Endodermal cell (in vitro differentiated cells): ENCODE results near the gene CCDC9. TPM values are rescaled to one million over a fixed set of nuclear protein-coding genes. Genes with fewer than 3 reads are reported as not detected.
A peak's percentile ranks its signal among the peaks of the same experiment; 100 is the strongest.

Source experiments
- DNase-seq: peaks from one replicate; pipeline ENCODE4 v3.0.0-alpha.2; 2017
- H3K27ac ChIP-seq: 2 replicates; pipeline ENCODE4 v1.5.1; 2013; ENCODE audit warnings: mild to moderate bottlenecking, low read depth, low read length, moderate library complexity
- H3K27me3 ChIP-seq: 2 replicates; pipeline ENCODE4 v1.6.1; 2013; ENCODE audit warnings: mild to moderate bottlenecking, low read length, moderate library complexity; ENCODE audit not compliant: insufficient read depth, control insufficient read depth, poor library complexity, severe bottlenecking
- H3K36me3 ChIP-seq: 2 replicates; pipeline ENCODE4 v1.7.0; 2013; ENCODE audit warnings: mild to moderate bottlenecking, low read length, moderate library complexity; ENCODE audit not compliant: control insufficient read depth, insufficient read depth
- H3K4me1 ChIP-seq: one replicate; pipeline ENCODE4 v1.7.0; 2013; ENCODE audit warnings: low read length; ENCODE audit not compliant: control insufficient read depth, insufficient read depth
- H3K4me3 ChIP-seq: 2 replicates; pipeline ENCODE4 v1.5.1; 2013; ENCODE audit warnings: mild to moderate bottlenecking, low read length, moderate library complexity
- H3K9ac ChIP-seq: 2 replicates; pipeline ENCODE4 v1.6.1; 2013; ENCODE audit warnings: mild to moderate bottlenecking, low read length, moderate library complexity; ENCODE audit not compliant: poor library complexity, severe bottlenecking; ENCODE audit errors: extremely low read depth
- H3K9me3 ChIP-seq: 2 replicates; pipeline ENCODE4 v1.6.1; 2013; ENCODE audit warnings: mild to moderate bottlenecking, low read length, moderate library complexity; ENCODE audit not compliant: control insufficient read depth
- H3K27ac Mint-ChIP-seq: 2 replicates; pipeline ENCODE4 v1.8.0; 2020; ENCODE audit warnings: mixed read lengths
- H3K27me3 Mint-ChIP-seq: 2 replicates; pipeline ENCODE4 v1.8.0; 2021; ENCODE audit warnings: mild to moderate bottlenecking, mixed read lengths; ENCODE audit not compliant: insufficient read depth
- H3K36me3 Mint-ChIP-seq: 2 replicates; pipeline ENCODE4 v1.8.0; 2020; ENCODE audit warnings: low read depth, mixed read lengths
- H3K4me1 Mint-ChIP-seq: 2 replicates; pipeline ENCODE4 v1.8.0; 2020; ENCODE audit warnings: mixed read lengths
- H3K4me3 Mint-ChIP-seq: 2 replicates; pipeline ENCODE4 v1.8.0; 2020; ENCODE audit warnings: mild to moderate bottlenecking, moderate library complexity, mixed read lengths
- H3K9me3 Mint-ChIP-seq: 2 replicates; pipeline ENCODE4 v1.8.0; 2020; ENCODE audit warnings: mild to moderate bottlenecking, mixed read lengths
- CTCF ChIP-seq: fragments of 200-600 bp; sonication (generic); conservative IDR thresholded peaks from 2 replicates; pipeline ENCODE4 v1.5.0; 2021; ENCODE audit warnings: antibody characterized with exemption, mild to moderate bottlenecking
- WGBS, 2 experiments: methylation state at CpG; one replicate each; pipeline versions ENCODE4 v1.1.5 to v1.1.7; 2013; ENCODE audit warnings: missing lambda C conversion rate in 2 of 2, mixed read lengths in 1 of 2; ENCODE audit not compliant: insufficient coverage in 1 of 2, insufficient read length in 1 of 2; 5-methylcytosine and 5-hydroxymethylcytosine counted together
- total RNA-seq, 2 donors: library from RNA; stranded (reverse); fragmentation: NEBNext Ultra II Directional in 1 of 2; extraction: Animal tissue kit (Norgen Biotek cat#: 25700) in 1 of 2; gene quantifications; 2 replicates in 1 of 2; 3 replicates in 1 of 2; pipeline ENCODE4 v1.2.1, GENCODE V29; 2021

The CCDC9 gene
- total RNA-seq, 2 donors from 2014 or later: 33.8 to 46.2 TPM

DNA sequence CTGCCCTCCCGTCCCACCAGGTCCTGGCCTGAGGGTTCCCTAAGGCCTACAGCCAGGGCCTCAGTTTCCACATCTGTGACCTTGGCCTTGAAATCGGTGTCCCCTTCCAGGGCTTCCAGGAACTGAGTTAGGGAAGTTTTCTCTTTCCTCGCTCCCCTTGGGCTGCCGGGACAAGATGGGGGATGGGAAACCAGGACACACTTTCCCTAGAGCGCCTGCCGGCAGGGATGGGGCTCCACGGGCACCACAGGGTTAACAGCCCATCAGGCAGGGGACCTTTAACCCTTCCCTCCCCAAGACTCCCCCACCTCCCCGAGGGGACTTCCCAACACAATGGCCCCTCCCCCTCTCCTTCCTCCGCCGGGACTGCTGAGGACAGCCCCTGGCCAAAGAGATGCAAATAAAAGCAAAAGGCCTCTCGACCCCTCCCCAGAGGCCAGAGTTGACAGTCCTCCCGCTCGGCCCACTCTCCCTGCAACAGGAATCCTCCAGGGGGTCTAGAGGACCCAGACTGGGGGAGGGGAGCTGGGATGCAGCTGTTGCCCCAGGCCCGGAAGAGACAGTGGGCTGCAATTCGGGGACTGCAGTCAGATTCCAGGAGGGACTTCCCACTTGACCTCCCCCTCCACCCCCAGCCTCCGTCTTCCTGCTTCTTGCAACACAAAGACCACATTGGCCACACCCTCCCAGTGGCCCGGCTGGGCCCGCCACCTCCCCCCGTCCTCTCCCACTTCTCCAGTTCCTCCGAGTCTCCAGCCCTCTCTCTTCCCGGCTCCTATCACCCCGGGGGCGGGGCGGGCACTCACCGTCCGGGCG, 28.8 kb upstream of the CCDC9 start:
- peak overlapping the region; percentile 62 for H3K9ac ChIP-seq
- DNase-seq: peak; percentile 99
- peaks cover 22% of the 10 kb centered on the region for H3K36me3 ChIP-seq
- peak overlapping the region; percentile 92 for H3K27ac Mint-ChIP-seq
- WGBS, 2 experiments: 0 to 2% methylated on average over 9 to 27 of the region's 27 CpGs
- H3K36me3 Mint-ChIP-seq: peaks cover 7% of the 10 kb centered on the region
- H3K4me1 Mint-ChIP-seq: peaks cover 14% of the 10 kb centered on the region
- H3K4me1 ChIP-seq: peaks cover 12% of the 10 kb centered on the region
- no peaks in the 10 kb centered on the region for H3K9me3 ChIP-seq
- peak overlapping the region; percentile 94 for H3K27ac ChIP-seq
- H3K4me3 Mint-ChIP-seq: no peak overlapping the region
- no peaks in the 10 kb centered on the region for H3K27me3 ChIP-seq
- no peak for TF ChIP-seq CTCF
- H3K9me3 Mint-ChIP-seq: no peaks in the 10 kb centered on the region
- H3K4me3 ChIP-seq: peak overlapping the region; percentile 95
- peaks cover 4% of the 10 kb centered on the region for H3K27me3 Mint-ChIP-seq

DNA sequence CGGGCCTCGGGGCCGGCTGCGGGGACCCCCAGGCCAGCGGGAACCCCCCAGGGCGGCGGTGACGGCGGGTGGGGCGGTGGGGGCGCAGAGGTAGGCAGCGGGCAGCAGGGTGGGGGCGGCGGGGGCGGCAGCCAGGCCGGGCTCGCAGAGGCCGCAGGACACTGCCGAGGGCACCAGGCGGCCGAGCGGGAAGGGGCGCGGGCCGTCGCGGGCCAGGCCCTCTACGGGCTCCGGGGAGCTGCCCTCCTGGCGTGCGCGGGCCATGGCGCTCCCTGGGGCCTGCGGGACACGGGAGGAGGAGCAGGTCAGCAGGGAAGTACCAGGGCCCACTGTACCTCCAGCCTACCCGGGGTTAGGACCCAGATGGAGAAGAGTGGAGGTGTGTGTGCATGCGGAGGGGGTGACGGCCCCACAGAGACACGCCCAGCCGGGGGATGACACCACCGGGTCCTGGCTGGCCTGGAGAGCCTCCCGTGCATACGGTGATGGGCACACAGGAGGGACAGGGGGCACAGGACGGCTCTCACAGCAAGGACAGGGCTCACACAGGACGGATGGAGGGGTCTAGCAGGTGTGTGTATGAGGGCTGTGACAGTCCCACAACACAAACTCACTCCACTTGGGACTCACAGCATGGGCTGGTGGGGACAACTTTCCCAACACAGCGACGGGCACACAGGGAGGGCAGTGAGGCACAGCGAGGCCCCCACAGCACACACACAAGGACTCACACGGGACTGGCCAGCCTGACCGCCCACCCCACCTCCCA, 28.0 kb upstream of the CCDC9 start:
- H3K4me1 ChIP-seq: peaks cover 12% of the 10 kb centered on the region
- Mint-ChIP-seq H3K27ac (no peak overlapping the region), H3K36me3 (peaks cover 7% of the 10 kb centered on the region)

More for the DNA sequence above, 28.0 kb upstream of the CCDC9 start:
- H3K27me3 ChIP-seq: no peaks in the 10 kb centered on the region
- peak overlapping the region; percentile 95 for H3K4me3 ChIP-seq
- peak overlapping the region; percentile 83 for H3K9ac ChIP-seq
- no peak for TF ChIP-seq CTCF
- Mint-ChIP-seq H3K4me1 (peaks cover 14% of the 10 kb centered on the region), H3K27me3 (peaks cover 4% of the 10 kb centered on the region), H3K4me3 (no peak overlapping the region), H3K9me3 (no peaks in the 10 kb centered on the region)
- 1 to 3% methylated on average over 12 to 48 of the region's 50 CpGs for WGBS, 2 experiments
- peak; percentile 80 for DNase-seq
- H3K36me3 ChIP-seq: peaks cover 21% of the 10 kb centered on the region
- peak overlapping the region; percentile 94 for H3K27ac ChIP-seq
- H3K9me3 ChIP-seq: no peaks in the 10 kb centered on the region
